GM12892 (cell line): Measurements from ENCODE around the gene GFPT2.

Experiments used
- DNase-seq: peaks from one replicate; pipeline ENCODE4 v3.0.0; 2011; ENCODE audit not compliant: insufficient read length
- FAIRE-seq: peaks from 2 replicates; lab custom pipeline; 2011; peaks lifted over from hg19 to GRCh38; lab: Jason Lieb, UNC
- POLR2A ChIP-seq: IDR thresholded peaks from 2 replicates; pipeline ENCODE4 v1.6.1; 2011; ENCODE audit warnings: low read depth, low read length, control low read depth
- POLR2AphosphoS5 ChIP-seq: IDR thresholded peaks from 2 replicates; pipeline ENCODE4 v1.6.1; 2011; ENCODE audit warnings: low read depth, low read length, control low read depth
- TAF1 ChIP-seq: IDR thresholded peaks from 2 replicates; pipeline ENCODE4 v1.6.1; 2011; ENCODE audit warnings: low read depth, mild to moderate bottlenecking, control low read depth, low read length, borderline replicate concordance

Gene GFPT2

DNA sequence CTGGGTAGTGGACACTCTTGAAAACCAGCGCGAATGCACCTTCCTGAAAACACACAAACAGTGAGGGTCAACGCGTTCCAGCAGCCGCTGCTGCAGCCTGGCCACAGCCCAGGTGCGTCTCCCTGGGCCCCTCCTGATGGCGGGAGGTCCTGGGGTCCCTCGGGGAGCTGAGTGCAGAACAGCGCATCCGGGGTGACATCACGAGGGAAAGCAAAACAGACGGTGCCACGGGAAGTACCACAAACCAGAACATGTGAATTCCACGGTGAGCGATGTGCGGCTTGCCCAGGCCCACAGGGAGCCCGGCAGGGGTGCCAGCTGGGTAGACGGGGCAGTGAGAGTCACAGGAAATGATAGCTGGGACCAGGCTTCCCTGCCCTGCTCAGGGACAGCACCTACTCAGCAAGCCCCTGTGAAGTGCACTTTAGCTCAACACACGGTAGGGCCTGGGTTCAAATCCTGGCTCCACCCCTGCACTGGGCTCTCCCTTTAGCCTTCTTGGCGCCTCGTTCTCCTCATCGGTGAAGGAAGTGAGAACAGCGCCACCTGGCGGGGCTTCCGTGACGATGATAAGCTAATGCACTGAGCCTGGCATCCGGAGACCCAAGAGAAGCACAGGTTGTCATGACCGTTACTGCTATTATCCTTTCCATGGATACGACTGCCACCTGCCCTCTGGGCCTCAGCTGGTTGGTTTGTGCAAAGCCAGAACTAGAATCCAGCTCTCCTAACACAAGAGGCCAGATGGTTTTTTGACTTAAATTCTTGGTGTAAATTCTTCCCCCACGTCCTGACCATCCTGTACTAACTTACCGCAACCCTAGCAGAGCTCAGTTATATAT lies 24.6 kb downstream of the GFPT2 start:
- DNase-seq (peak; percentile 74), FAIRE-seq (peak; percentile 61)
- no peak for TF ChIP-seq POLR2A
- TF ChIP-seq TAF1: no peak
- TF ChIP-seq POLR2AphosphoS5: no peak

GRCh38 chr5:180326989-180327565 lies 26.1 kb downstream of the GFPT2 start:
- FAIRE-seq (no peak), DNase-seq (no peak)
- TF ChIP-seq POLR2A (no peak), TAF1 (no peak), POLR2AphosphoS5 (no peak)

GRCh38 chr5:180324601-180324950 lies 28.6 kb downstream of the GFPT2 start:
- no peak for TF ChIP-seq TAF1
- no peak for TF ChIP-seq POLR2AphosphoS5
- no peak for TF ChIP-seq POLR2A
- DNase-seq (no peak), FAIRE-seq (no peak)

DNA sequence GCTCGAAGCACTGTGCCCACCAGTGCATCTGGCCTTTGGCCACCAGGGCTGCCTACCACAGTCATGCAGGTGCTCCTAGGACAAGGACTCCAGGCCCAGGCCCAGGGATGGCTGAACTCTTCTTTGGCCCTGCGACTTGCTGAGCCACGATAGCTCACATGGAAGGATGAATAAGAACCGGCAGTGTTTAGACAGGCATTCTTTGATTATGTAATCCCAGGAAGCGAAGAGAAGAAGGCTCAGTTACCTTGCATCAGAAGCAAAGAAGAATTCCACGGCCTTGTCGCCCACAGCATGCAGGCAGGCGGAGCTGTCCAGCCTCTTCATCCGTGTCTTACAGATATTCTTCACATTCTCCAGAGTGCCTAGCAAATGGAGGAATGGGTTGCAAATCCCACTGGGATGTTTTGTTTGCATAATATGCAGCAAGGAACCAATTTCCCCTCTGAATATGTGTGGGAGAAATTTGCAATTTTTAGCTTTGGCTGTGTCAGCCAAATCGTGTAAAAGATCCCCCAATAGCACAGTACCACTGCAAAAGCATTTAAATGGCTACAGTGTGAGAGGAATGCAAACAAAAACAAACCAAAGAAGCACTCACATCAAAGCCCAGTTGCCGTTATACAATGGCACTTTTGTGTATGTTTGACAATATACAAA lies 29.1 kb downstream of the GFPT2 start:
- no peak for DNase-seq
- TF ChIP-seq TAF1: no peak
- TF ChIP-seq POLR2AphosphoS5: no peak
- no peak for TF ChIP-seq POLR2A
- no peak for FAIRE-seq

DNA sequence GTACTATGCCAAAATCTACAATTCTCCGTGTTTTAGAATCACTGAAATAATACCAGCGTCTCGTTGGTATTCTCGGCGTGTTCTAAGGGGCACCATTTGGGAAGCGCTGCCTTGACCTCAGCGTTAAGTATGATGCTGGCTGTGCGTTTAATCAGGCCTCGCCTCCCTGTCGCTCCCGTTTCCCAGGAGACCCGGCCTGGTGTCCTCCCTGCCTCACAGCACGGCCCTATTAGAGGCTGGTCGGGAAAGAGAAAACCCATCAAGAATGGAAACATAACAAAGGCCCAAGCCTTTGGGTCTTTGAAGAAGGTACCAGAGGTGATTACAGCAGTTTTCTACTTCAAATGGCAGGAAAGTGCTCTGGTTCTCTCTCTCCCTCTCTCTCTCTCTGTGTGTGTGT lies 30.0 kb downstream of the GFPT2 start:
- FAIRE-seq (no peak), DNase-seq (no peak)
- TF ChIP-seq POLR2AphosphoS5: no peak
- no peak for TF ChIP-seq POLR2A
- TF ChIP-seq TAF1: no peak

- DNase-seq (no peak), FAIRE-seq (no peak)
- TF ChIP-seq POLR2A (no peak), TAF1 (no peak), POLR2AphosphoS5 (no peak)
Observed at GRCh38 chr5:180318456-180319089, 34.6 kb downstream of the GFPT2 start.

DNA sequence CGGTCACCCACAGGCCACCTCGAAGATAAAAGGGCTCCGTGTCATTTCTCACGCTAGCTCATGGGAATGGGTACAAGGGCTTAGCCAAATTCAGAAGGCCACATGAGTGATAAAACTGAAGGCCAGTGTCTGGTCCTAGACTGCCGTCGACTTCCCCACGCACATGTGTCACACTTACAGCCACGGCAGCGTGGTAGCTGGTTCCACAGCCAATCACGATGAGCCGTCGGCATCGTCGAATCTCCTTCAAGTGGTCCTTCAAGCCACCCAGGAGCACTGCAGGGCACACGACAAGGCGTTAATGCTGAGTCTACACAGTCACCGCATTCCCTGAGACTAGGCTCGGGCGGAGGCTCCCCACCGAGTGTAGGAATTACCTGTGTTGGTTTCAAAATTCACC lies 36.5 kb downstream of the GFPT2 start:
- TF ChIP-seq POLR2AphosphoS5 (no peak), TAF1 (no peak), POLR2A (no peak)
- no peak for DNase-seq

DNA sequence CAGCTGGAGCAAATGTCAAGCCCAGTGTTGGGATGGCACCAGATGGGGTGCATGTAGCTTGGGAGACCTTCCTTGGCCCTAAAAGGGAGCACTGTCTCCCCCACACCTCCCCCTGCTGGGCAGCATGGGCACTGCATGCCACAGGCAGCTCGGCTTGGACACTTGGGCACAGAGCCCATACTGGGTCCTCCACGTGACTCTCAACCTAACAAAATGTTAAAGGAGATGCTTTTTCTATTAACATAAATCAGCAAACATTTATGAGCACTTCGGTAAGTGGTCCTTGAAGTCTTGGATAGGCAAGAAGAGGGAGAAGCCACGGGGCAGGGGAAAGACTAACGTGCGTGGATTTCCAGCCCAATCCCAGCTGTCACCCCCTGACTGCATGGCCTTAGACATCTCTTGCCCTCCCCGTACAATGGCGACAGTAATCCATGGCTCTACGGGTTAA lies 37.3 kb downstream of the GFPT2 start:
- FAIRE-seq: peak; percentile 65
- peak; percentile 61 for DNase-seq
- TF ChIP-seq POLR2AphosphoS5 (no peak), POLR2A (no peak)

More for the DNA sequence above, 36.5 kb downstream of the GFPT2 start:
- FAIRE-seq: no peak

- TF ChIP-seq TAF1: no peak
- TF ChIP-seq POLR2AphosphoS5: no peak
- TF ChIP-seq POLR2A: no peak
- DNase-seq (no peak), FAIRE-seq (no peak)
Observed at GRCh38 chr5:180313677-180314505, 39.2 kb downstream of the GFPT2 start.

DNA sequence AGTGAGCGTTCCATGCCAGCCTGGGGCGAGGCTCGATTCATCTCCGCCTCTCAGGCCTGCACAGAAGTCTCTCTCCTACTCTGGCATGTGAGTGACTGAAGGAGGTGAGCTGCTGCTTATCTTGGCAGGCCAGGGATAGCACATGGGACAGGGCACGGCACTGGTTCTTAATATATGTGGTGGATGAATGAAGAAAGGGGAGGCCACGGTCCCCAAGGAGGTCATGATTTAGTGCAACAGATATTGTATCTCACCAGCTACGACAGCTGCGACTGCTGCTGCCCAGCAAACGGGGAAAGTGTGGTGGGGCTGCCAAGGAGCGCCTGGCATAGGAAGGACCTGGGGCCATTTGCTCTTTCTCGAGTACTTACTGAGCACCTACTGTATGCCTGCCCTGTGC lies 41.9 kb downstream of the GFPT2 start:
- DNase-seq (no peak), FAIRE-seq (no peak)
- TF ChIP-seq TAF1 (no peak), POLR2AphosphoS5 (no peak), POLR2A (no peak)

- no peak for FAIRE-seq
- no peak for TF ChIP-seq POLR2AphosphoS5
- TF ChIP-seq TAF1: no peak
- TF ChIP-seq POLR2A: no peak
- DNase-seq: no peak
Observed at GRCh38 chr5:180306796-180307195, 46.3 kb downstream of the GFPT2 start.
